GM23248 (cell line): Measurements from ENCODE around the gene FARS2. TPM values are rescaled to one million over a fixed set of nuclear protein-coding genes. Genes with fewer than 3 reads are reported as not detected.

Source experiments
- DNase-seq: peaks from one replicate; pipeline ENCODE4 v3.0.0-alpha.2; 2015
- H2AFZ ChIP-seq: fragments of 200-600 bp; sonication (generic); 2 replicates; pipeline ENCODE4 v1.6.1; 2016; ENCODE audit warnings: antibody characterized with exemption
- H3F3A ChIP-seq: fragments of 200-600 bp; sonication (generic); 2 replicates; pipeline ENCODE4 v1.6.1; 2016; ENCODE audit warnings: mild to moderate bottlenecking, antibody characterized with exemption, mixed run types; ENCODE audit not compliant: insufficient read depth
- H3K27ac ChIP-seq: fragments of 200-600 bp; sonication (generic); 2 replicates; pipeline ENCODE4 v1.5.1; 2016; ENCODE audit warnings: mild to moderate bottlenecking
- H3K27me3 ChIP-seq: fragments of 200-600 bp; sonication (generic); replicated peaks from 2 replicates; pipeline ENCODE4 v1.6.1; 2016; ENCODE audit warnings: mild to moderate bottlenecking; ENCODE audit not compliant: insufficient read depth
- H3K36me3 ChIP-seq: fragments of 200-600 bp; sonication (generic); 2 replicates; pipeline ENCODE4 v1.6.1; 2016; ENCODE audit warnings: low read depth, mild to moderate bottlenecking
- H3K4me1 ChIP-seq: fragments of 200-600 bp; sonication (generic); 2 replicates; pipeline ENCODE4 v1.6.1; 2016; ENCODE audit warnings: mild to moderate bottlenecking; ENCODE audit not compliant: insufficient read depth
- H3K4me2 ChIP-seq: fragments of 200-600 bp; sonication (generic); one replicate; pipeline ENCODE4 v1.6.1; 2016; ENCODE audit warnings: mild to moderate bottlenecking; ENCODE audit not compliant: unreplicated experiment
- H3K4me3 ChIP-seq: fragments of 200-600 bp; sonication (generic); 2 replicates; pipeline ENCODE4 v1.5.1; 2016; ENCODE audit warnings: mild to moderate bottlenecking
- H3K79me2 ChIP-seq: fragments of 200-600 bp; sonication (generic); 2 replicates; pipeline ENCODE4 v1.6.1; 2016; ENCODE audit warnings: mild to moderate bottlenecking; ENCODE audit not compliant: insufficient read depth
- H3K9ac ChIP-seq: fragments of 200-600 bp; sonication (generic); 2 replicates; pipeline ENCODE4 v1.6.1; 2016; ENCODE audit warnings: mild to moderate bottlenecking
- H3K9me2 ChIP-seq: fragments of 200-600 bp; sonication (generic); 2 replicates; pipeline ENCODE4 v1.6.1; 2016; ENCODE audit warnings: mixed run types, mild to moderate bottlenecking, moderate library complexity; ENCODE audit not compliant: insufficient read depth
- H3K9me3 ChIP-seq: fragments of 200-600 bp; sonication (generic); one replicate; pipeline ENCODE4 v1.6.1; 2017; ENCODE audit warnings: low read depth
- H4K20me1 ChIP-seq: fragments of 200-600 bp; sonication (generic); 2 replicates; pipeline ENCODE4 v1.6.0; 2016; ENCODE audit not compliant: insufficient read depth
- EZH2 ChIP-seq: fragments of 200-600 bp; sonication (generic); IDR thresholded peaks from 2 replicates; pipeline ENCODE4 v1.6.1; 2018; ENCODE audit warnings: antibody characterized with exemption, mild to moderate bottlenecking; ENCODE audit not compliant: insufficient read depth, poor library complexity, severe bottlenecking
- EZH2phosphoT487 ChIP-seq: fragments of 200-600 bp; sonication (generic); IDR thresholded peaks from 2 replicates; pipeline ENCODE4 v1.6.1; 2018; ENCODE audit warnings: antibody characterized with exemption, moderate library complexity, mild to moderate bottlenecking, low read depth; ENCODE audit not compliant: insufficient read depth
- WGBS, 2 experiments: methylation state at CpG; one replicate each; pipeline ENCODE4 v1.1.6; 2015 to 2017; ENCODE audit warnings: low lambda C conversion rate in 2 of 2, low coverage in 1 of 2; ENCODE audit errors: missing lambda C conversion rate in 2 of 2; 5-methylcytosine and 5-hydroxymethylcytosine counted together
- in situ Hi-C: fragments of 300-500 bp; cut with MboI; formaldehyde crosslinking; loops from 2 replicates; pipeline ENCODE4 v1.15.0; 2020
- polyA plus RNA-seq: library from polyadenylated mRNA; unstranded; fragments of >200 nt; fragmentation: Nextera tagmentation; extraction: Ambion mirVana; gene quantifications from 2 replicates; pipeline ENCODE4 v1.2.1, GENCODE V29; 2016
- total RNA-seq: library from RNA; depleted of rRNA; stranded (reverse); fragments of >200 nt; shearing (Covaris generic); gene quantifications from 2 replicates; pipeline ENCODE4 v1.2.3, GENCODE V29; 2014

Gene FARS2
- total and polyA plus RNA-seq, 2 experiments from 2014 or later, result 15.1 to 16.5 TPM

GRCh38 chr6:5684320-5685053, 423.2 kb downstream of the FARS2 start:
- H2AFZ ChIP-seq, result no peak overlapping the region
- in situ Hi-C loops, result no loop called here
- no peaks in the 10 kb centered on the region for H3K27me3 ChIP-seq
- peak; percentile 38 for DNase-seq
- H3K9me2 ChIP-seq, result no peaks in the 10 kb centered on the region
- TF ChIP-seq EZH2, result no peak
- TF ChIP-seq EZH2phosphoT487, result no peak
- no peak overlapping the region for H3K27ac ChIP-seq
- no peak overlapping the region for H3K4me2 ChIP-seq
- no peaks in the 10 kb centered on the region for H3K36me3 ChIP-seq
- no peaks in the 10 kb centered on the region for H3K4me1 ChIP-seq
- H3K9me3 ChIP-seq, result no peaks in the 10 kb centered on the region
- H4K20me1 ChIP-seq, result no peaks in the 10 kb centered on the region
- 86 to 88% methylated on average over 6 of the region's 6 CpGs for WGBS, 2 experiments
- no peak overlapping the region for H3K4me3 ChIP-seq
- no peaks in the 10 kb centered on the region for H3K79me2 ChIP-seq
- no peak overlapping the region for H3K9ac ChIP-seq
- H3F3A ChIP-seq, result peaks cover 8% of the 10 kb centered on the region; the same call in 1 of the 2 replicates

- H3K4me1 ChIP-seq, result peaks cover 28% of the 10 kb centered on the region
- no peak overlapping the region for H2AFZ ChIP-seq
- H3K36me3 ChIP-seq, result no peaks in the 10 kb centered on the region
- no peaks in the 10 kb centered on the region for H3K9me3 ChIP-seq
- no peaks in the 10 kb centered on the region for H3K9me2 ChIP-seq
- no peaks in the 10 kb centered on the region for H3K27me3 ChIP-seq
- H3F3A ChIP-seq, result peaks cover 26% of the 10 kb centered on the region
- no peak overlapping the region for H3K4me3 ChIP-seq
- TF ChIP-seq EZH2phosphoT487 (no peak), EZH2 (no peak)
- H3K4me2 ChIP-seq, result no peak overlapping the region
- no peak for DNase-seq
- no peak overlapping the region for H3K9ac ChIP-seq
- H3K79me2 ChIP-seq, result no peaks in the 10 kb centered on the region
- 81 to 82% methylated on average over 13 of the region's 13 CpGs for WGBS, 2 experiments
- H3K27ac ChIP-seq, result no peak overlapping the region
- in situ Hi-C loops, result no loop called here
- H4K20me1 ChIP-seq, result no peaks in the 10 kb centered on the region
Observed at GRCh38 chr6:5693225-5694145, 432.2 kb downstream of the FARS2 start.

GRCh38 chr6:5695260-5696245, 434.2 kb downstream of the FARS2 start:
- TF ChIP-seq EZH2phosphoT487, result no peak
- no peak for TF ChIP-seq EZH2
- peak overlapping the region; percentile 67 for H2AFZ ChIP-seq
- WGBS, 2 experiments, result 22 to 23% methylated on average over 12 of the region's 12 CpGs
- no peaks in the 10 kb centered on the region for H3K36me3 ChIP-seq
- peak; percentile 90 for DNase-seq
- peak overlapping the region; percentile 62 for H3K4me3 ChIP-seq
- peak overlapping the region; percentile 74 for H3K4me2 ChIP-seq
- no peaks in the 10 kb centered on the region for H3K9me3 ChIP-seq
- no peaks in the 10 kb centered on the region for H3K9me2 ChIP-seq
- no peaks in the 10 kb centered on the region for H4K20me1 ChIP-seq
- peak overlapping the region; percentile 95 for H3K27ac ChIP-seq
- in situ Hi-C loops, result no loop called here
- H3K79me2 ChIP-seq, result no peaks in the 10 kb centered on the region
- peaks cover 26% of the 10 kb centered on the region for H3F3A ChIP-seq
- H3K27me3 ChIP-seq, result no peaks in the 10 kb centered on the region
- peaks cover 28% of the 10 kb centered on the region for H3K4me1 ChIP-seq
- peak overlapping the region; percentile 78 for H3K9ac ChIP-seq

- in situ Hi-C loops, result no loop called here
- Histone ChIP-seq H4K20me1 (no peaks in the 10 kb centered on the region), H3K9me2 (no peaks in the 10 kb centered on the region), H3K4me2 (no peak overlapping the region), H3K27me3 (no peaks in the 10 kb centered on the region), H3K79me2 (no peaks in the 10 kb centered on the region), H3K9me3 (no peaks in the 10 kb centered on the region), H3K4me1 (peaks cover 28% of the 10 kb centered on the region), H3K4me3 (no peak overlapping the region), H3F3A (peaks cover 26% of the 10 kb centered on the region), H2AFZ (no peak overlapping the region), H3K27ac (no peak overlapping the region), H3K36me3 (no peaks in the 10 kb centered on the region), H3K9ac (no peak overlapping the region)
- DNase-seq, result no peak
- TF ChIP-seq EZH2 (no peak), EZH2phosphoT487 (no peak)
Observed at GRCh38 chr6:5697508-5697907, 436.2 kb downstream of the FARS2 start.
